K562 (cell line): ENCODE results near the gene HCST. TPM values are rescaled to one million over a fixed set of nuclear protein-coding genes. Genes with fewer than 3 reads are reported as not detected.
A peak's percentile ranks its signal among the peaks of the same experiment; 100 is the strongest.

Source experiments
- ATAC-seq: fragments of 200-7000 bp; cut with Tn5 transposase; 3 replicates; pipeline ENCODE4 v1.9.1; 2020; ENCODE audit warnings: moderate library complexity
- BruUV-seq: library from RNA; stranded (reverse); fragments of 400-500 nt; replicated peaks from 2 replicates; lab custom pipeline; 2021; lab: Mats Ljungman, UMichigan
- CTCF ChIA-PET: fragments of 300-600 bp; formaldehyde crosslinking; extraction: SDS; loops from one replicate; lab custom pipeline; 2021; ENCODE audit warnings: low intra/inter-chr PET ratio; lab: Yijun Ruan, JAX
- POLR2A ChIA-PET: fragments of 300-600, 350-650 bp; sonication (Branson Sonifier 250); formaldehyde crosslinking; extraction: SDS; loops from one replicate; lab custom pipeline; 2021; ENCODE audit warnings: antibody characterized with exemption, inconsistent platforms; lab: Yijun Ruan, JAX
- DNase-seq, 4 experiments: peaks; one replicate each; pipeline versions ENCODE4 v3.0.0 to v3.0.0-alpha.2; 2011 to 2018; ENCODE audit warnings: low spot score in 3 of 4, mixed read lengths in 3 of 4; ENCODE audit errors: extremely low read depth in 1 of 4
- FAIRE-seq: peaks from 2 replicates; lab custom pipeline; 2011; peaks lifted over from hg19 to GRCh38; lab: Jason Lieb, UNC
- H2AFZ ChIP-seq: 2 replicates; pipeline ENCODE4 v1.6.0; 2011; ENCODE audit warnings: low read depth, low read length, control low read depth, inconsistent platforms
- H3K27ac ChIP-seq: fragments of 200-600 bp; 3 replicates; pipeline ENCODE4 v1.8.0; 2011; ENCODE audit warnings: low read depth, mild to moderate bottlenecking, control low read depth, inconsistent platforms, low read length, moderate library complexity, mixed read lengths; ENCODE audit errors: extremely low read depth
- H3K27me3 ChIP-seq, 2 experiments: fragments of 300-600 bp in 1 of 2; 2 replicates in 1 of 2; 3 replicates in 1 of 2; pipeline versions ENCODE4 v1.6.0 to v1.8.0; 2011; ENCODE audit warnings: inconsistent platforms in 2 of 2, low read length in 2 of 2, mild to moderate bottlenecking in 1 of 2, mixed read lengths in 1 of 2, moderate library complexity in 1 of 2; ENCODE audit not compliant: control insufficient read depth in 2 of 2, insufficient read depth in 2 of 2
- H3K36me3 ChIP-seq: fragments of 300-600 bp; 3 replicates; pipeline ENCODE4 v1.8.0; 2011; ENCODE audit warnings: mild to moderate bottlenecking, low read length, inconsistent platforms; ENCODE audit not compliant: control insufficient read depth, insufficient read depth
- H3K4me1 ChIP-seq, 2 experiments: fragments of 200-600 bp in 1 of 2; replicated peaks in 1 of 2; 2 replicates in 1 of 2; 3 replicates in 1 of 2; pipeline versions ENCODE4 v1.5.1 to v1.8.0; 2011; ENCODE audit warnings: inconsistent platforms in 2 of 2, low read length in 2 of 2, mild to moderate bottlenecking in 1 of 2, mixed read lengths in 1 of 2, moderate library complexity in 1 of 2; ENCODE audit not compliant: control insufficient read depth in 2 of 2, insufficient read depth in 2 of 2
- H3K4me2 ChIP-seq: 2 replicates; pipeline ENCODE4 v1.6.1; 2011; ENCODE audit warnings: low read length, control low read depth, inconsistent platforms, mixed read lengths; ENCODE audit not compliant: insufficient read depth
- H3K4me3 ChIP-seq: fragments of 200-600 bp; sonication (generic), shearing (Covaris generic); 2 replicates; pipeline ENCODE4 v1.5.1; 2016; ENCODE audit warnings: control low read depth, inconsistent platforms
- H3K79me2 ChIP-seq: fragments of 200-600 bp; 3 replicates; pipeline ENCODE4 v1.8.0; 2011; ENCODE audit warnings: low read length, inconsistent platforms; ENCODE audit not compliant: control insufficient read depth, insufficient read depth
- H3K9ac ChIP-seq, 2 experiments: 2 replicates each; pipeline versions ENCODE4 v1.6.0 to v1.6.1; 2011; ENCODE audit warnings: low read depth in 2 of 2, low read length in 2 of 2, control low read depth in 1 of 2, inconsistent platforms in 1 of 2, mild to moderate bottlenecking in 1 of 2, mixed read lengths in 1 of 2; ENCODE audit not compliant: insufficient read depth in 1 of 2
- H3K9me1 ChIP-seq: one replicate; pipeline ENCODE4 v1.6.0; 2011; ENCODE audit warnings: inconsistent platforms, mild to moderate bottlenecking, low read length, moderate library complexity; ENCODE audit not compliant: control insufficient read depth, insufficient read depth
- H3K9me3 ChIP-seq: replicated peaks from 2 replicates; pipeline ENCODE4 v1.5.1; 2011; ENCODE audit warnings: low read depth, low read length, inconsistent platforms; ENCODE audit not compliant: control insufficient read depth, insufficient read depth
- H4K20me1 ChIP-seq: replicated peaks from 2 replicates; pipeline ENCODE4 v1.6.1; 2011; ENCODE audit warnings: low read length, inconsistent platforms, mixed read lengths; ENCODE audit not compliant: control insufficient read depth, insufficient read depth
- CGGBP1 ChIP-seq: fragments of 250-450 bp; sonication (Bioruptor Pico); IDR thresholded peaks from 2 replicates; pipeline ENCODE4 v1.9.0; 2021; ENCODE audit warnings: mild to moderate bottlenecking
- CTCF ChIP-seq, 3 experiments: IDR thresholded peaks in 2 of 3; conservative IDR thresholded peaks in 1 of 3; 2 replicates each; pipeline ENCODE4 v1.5.1; 2011 to 2012; ENCODE audit warnings: low read length in 3 of 3, mild to moderate bottlenecking in 3 of 3, control low read depth in 2 of 3, improper control_type of control experiment in 1 of 3, inconsistent platforms in 1 of 3, low read depth in 1 of 3, mixed read lengths in 1 of 3, moderate library complexity in 1 of 3; ENCODE audit not compliant: insufficient read depth in 2 of 3
- PHB2 ChIP-seq: fragments of 450-650 bp; IDR thresholded peaks from 2 replicates; pipeline ENCODE4 v1.6.1; 2017; ENCODE audit warnings: low read depth
- RAD21 ChIP-seq, 2 experiments: fragments of 250-450 bp in 1 of 2; fragments of 450-650 bp in 1 of 2; sonication (Bioruptor Pico) in 1 of 2; formaldehyde crosslinking in 1 of 2; IDR thresholded peaks in 1 of 2; conservative IDR thresholded peaks in 1 of 2; 2 replicates each; pipeline versions ENCODE4 v1.4.0 to v1.8.0; 2020 to 2022; ENCODE audit warnings: mild to moderate bottlenecking in 2 of 2, moderate library complexity in 1 of 2
- REST ChIP-seq, 2 experiments: fragments of 450-650 bp; formaldehyde crosslinking in 1 of 2; IDR thresholded peaks; 2 replicates each; pipeline versions ENCODE4 v1.4.0 to v1.6.1; 2014 to 2020; ENCODE audit warnings: mild to moderate bottlenecking in 2 of 2, borderline replicate concordance in 1 of 2, low read depth in 1 of 2
- SUPT5H ChIP-seq: fragments of 450-650 bp; IDR thresholded peaks from 2 replicates; pipeline ENCODE4 v1.6.1; 2016
- TARDBP ChIP-seq: fragments of 450-650 bp; IDR thresholded peaks from 2 replicates; pipeline ENCODE4 v1.6.1; 2016
- YBX1 ChIP-seq: fragments of 450-650 bp; IDR thresholded peaks from 2 replicates; pipeline ENCODE4 v1.7.1; 2016; ENCODE audit warnings: mild to moderate bottlenecking
- ZNF184 ChIP-seq: sonication (generic); formaldehyde crosslinking; IDR thresholded peaks from 2 replicates; pipeline ENCODE4 v1.5.0; 2020; ENCODE audit warnings: missing genetic modification reagents
- WGBS: fragments of 100-300 bp; shearing (Covaris generic); methylation state at CpG from one replicate; pipeline ENCODE4 v1.1.6; 2016; ENCODE audit warnings: low coverage, mixed read lengths; ENCODE audit not compliant: insufficient coverage; ENCODE audit errors: missing lambda C conversion rate; 5-methylcytosine and 5-hydroxymethylcytosine counted together
- in situ Hi-C: fragments of 300-500 bp; cut with MboI; formaldehyde crosslinking; loops from 4 replicates; pipeline ENCODE4 v1.15.0; 2018; ENCODE audit warnings: inconsistent platforms, mixed read lengths
- intact Hi-C: fragments of 100-400 bp; cut with micrococcal nuclease; formaldehyde crosslinking; loops from 2 replicates; pipeline ENCODE4 v1.14.2; 2022
- polyA plus RNA-seq, 8 experiments: library from polyadenylated mRNA; depleted of rRNA in 4 of 8; stranded (reverse) in 5 of 8; unstranded in 3 of 8; fragments of >200 nt; fragmentation: Nextera tagmentation in 2 of 8; fragmentation: Illumina TruSeq in 1 of 8; extraction: Ambion mirVana in 2 of 8; extraction: Trizol in 1 of 8; gene quantifications; 2 replicates each; pipeline versions ENCODE4 v1.2.1 to v1.2.3, GENCODE V29; 2011 to 2014; ENCODE audit warnings: inconsistent platforms in 1 of 8, missing spikeins in 1 of 8
- total RNA-seq, 7 experiments: library from RNA; depleted of rRNA in 6 of 7; stranded (reverse); fragments of >200 nt in 6 of 7; fragmentation: Illumina TruSeq in 2 of 7; extraction: Trizol in 2 of 7; gene quantifications; 2 replicates each; pipeline versions ENCODE4 v1.2.1 to v1.2.3, GENCODE V29; 2011 to 2021; ENCODE audit warnings: low replicate concordance in 1 of 7

Gene HCST
- total and polyA plus RNA-seq, 9 of the 15 experiments (the other 6 are each of a cell fraction or from before 2014, with no cell fraction given) = 0.29 to 1.9 (median 0.95) TPM; not detected in 2

- in situ Hi-C loops = no loop called here
- POLR2A ChIA-PET = interaction anchor here (0.7 kb wide), 1 partner anchor 569 kb away, joined by 3 read pairs; no protein-coding TSS in a partner anchor
- no peak overlapping the region for H3K9ac ChIP-seq
- H3K27ac ChIP-seq = no peak overlapping the region
- H3K4me1 ChIP-seq = peaks cover 31 to 33% of the 10 kb centered on the region in 2 experiments
- no peaks in the 10 kb centered on the region for H3K36me3 ChIP-seq
- TF ChIP-seq CGGBP1 (CRISPR knock-in tag) = no peak
- TF ChIP-seq CTCF (IDR thresholded peaks at IDR 0.05 in 2 of 3, conservative IDR thresholded peaks at IDR 0.05 in 1 of 3; ENCODE audit: insufficient read depth in 2 of 3, low read depth in 1 of 3, low read length in 3 of 3) = peak; percentile 42 to 63 (median 47); a peak in 5 of 6 replicates
- no peak for TF ChIP-seq TARDBP
- no peak for TF ChIP-seq PHB2
- TF ChIP-seq REST (IDR thresholded peaks at IDR 0.05; ENCODE audit: borderline replicate concordance) = peak; percentile 63; the same call in 1 of the 2 replicates
- TF ChIP-seq REST (CRISPR knock-in tag; IDR thresholded peaks at IDR 0.05; ENCODE audit: low read depth) = no peak
- no peak for TF ChIP-seq ZNF184 (CRISPR knock-in tag)
- TF ChIP-seq YBX1 = no peak
- no peak for TF ChIP-seq SUPT5H
- TF ChIP-seq RAD21 (CRISPR knock-in tag; conservative IDR thresholded peaks at IDR 0.05 in 1 of 2, IDR thresholded peaks at IDR 0.05 in 1 of 2) = peak in 1 of 2 experiments; percentile 65; a peak in 2 of 4 replicates
- CTCF ChIA-PET = interaction anchor here (1.5 kb wide), 1 partner anchor 29 kb away, joined by 5 read pairs; no protein-coding TSS in a partner anchor
- FAIRE-seq = no peak
- no peak overlapping the region for H2AFZ ChIP-seq
- ATAC-seq = peak; percentile 73
- BruUV-seq = no TSS peak
- H3K9me1 ChIP-seq = no peaks in the 10 kb centered on the region
- DNase-seq = peak in 1 of 4 experiments; percentile 41
- WGBS = 34% methylated on average over 3 of the region's 3 CpGs
- H3K9me3 ChIP-seq = no peaks in the 10 kb centered on the region
- no peaks in the 10 kb centered on the region for H3K79me2 ChIP-seq
- H3K4me2 ChIP-seq = no peak overlapping the region
- H4K20me1 ChIP-seq = no peaks in the 10 kb centered on the region
- intact Hi-C loops = no loop called here
- H3K4me3 ChIP-seq = no peak overlapping the region
- no peaks in the 10 kb centered on the region; a peak in 1 of 5 replicates for H3K27me3 ChIP-seq
Measured at GRCh38 chr19:35911173-35911572, 8.8 kb downstream of the HCST start.
